ENCODE data around the gene ACAP1. TPM values are rescaled to one million over a fixed set of nuclear protein-coding genes. Genes with fewer than 3 reads are reported as not detected.

Gene ACAP1
- total and polyA plus RNA-seq, 9 of the 15 experiments (the other 6 are each of a cell fraction or from before 2014, with no cell fraction given) = 0.15 to 8.5 (median 2.4) TPM

DNA sequence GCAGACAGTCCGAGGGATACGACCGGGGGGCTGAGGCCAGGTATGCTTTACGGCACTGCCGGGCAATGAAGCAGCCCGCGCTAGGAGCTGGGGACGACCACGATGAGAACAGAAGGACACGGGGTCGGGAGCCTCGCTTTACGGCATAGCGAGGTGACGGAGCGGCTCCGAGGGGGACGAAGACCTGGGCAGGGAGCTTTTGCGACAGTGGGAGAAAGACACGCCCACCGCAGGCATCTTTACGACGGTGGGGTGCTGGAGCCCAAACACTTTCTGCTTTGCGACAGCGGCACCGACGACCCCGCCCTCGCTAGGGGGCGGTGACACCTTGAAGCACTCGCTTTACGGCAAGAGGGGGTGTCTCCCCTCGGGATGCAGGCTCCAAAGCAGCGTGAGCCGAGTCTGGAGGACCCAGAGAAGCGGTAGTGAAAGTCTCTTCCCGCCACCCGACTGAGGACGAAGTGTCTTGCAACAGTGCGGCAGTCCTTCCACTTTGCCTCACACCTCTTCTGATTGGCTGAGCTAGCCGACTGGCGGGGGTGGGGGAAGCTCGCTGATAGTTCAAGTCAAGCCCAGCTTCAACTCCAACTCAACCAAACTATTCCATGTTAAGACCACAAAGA is 6.8 kb upstream of the ACAP1 start (continued):
- peak; percentile 7; the same call in 1 of the 2 replicates for TF ChIP-seq ARID4B (CRISPR knock-in tag; IDR thresholded peaks at IDR 0.05)
- 0 out of 2 replicates have a peak, but pooled peaks have one; percentile 25 for TF ChIP-seq ZNF444 (CRISPR knock-in tag; IDR thresholded peaks at IDR 0.05)
- 0 out of 2 replicates have a peak, but pooled peaks have one; percentile 53 for TF ChIP-seq ATF7 (IDR thresholded peaks at IDR 0.05)
- no peak for TF ChIP-seq ZKSCAN3 (CRISPR knock-in tag; IDR thresholded peaks at IDR 0.05)
- TF ChIP-seq NFYB (IDR thresholded peaks at IDR 0.05; ENCODE audit: extremely low read depth, insufficient read length) = no peak
- TF ChIP-seq LARP7 (IDR thresholded peaks at IDR 0.05) = no peak
- TF ChIP-seq ZBTB11 (CRISPR knock-in tag; IDR thresholded peaks at IDR 0.05) = no peak
- peak; percentile 22 for TF ChIP-seq RBBP5 (IDR thresholded peaks at IDR 0.05; ENCODE audit: borderline replicate concordance, insufficient read depth, low read length, poor library complexity, severe bottlenecking)
- no peak for TF ChIP-seq ZNF140 (CRISPR knock-in tag; IDR thresholded peaks at IDR 0.05)
- no peak for TF ChIP-seq TAF9B (IDR thresholded peaks at IDR 0.05; ENCODE audit: partially characterized antibody)
- TF ChIP-seq CREB1 (IDR thresholded peaks at IDR 0.05) = peak; percentile 66
- TF ChIP-seq CREB1 (CRISPR knock-in tag; IDR thresholded peaks at IDR 0.05) = peak; percentile 74
- peak; percentile 51; the same call in 1 of the 2 replicates for TF ChIP-seq HCFC1 (IDR thresholded peaks at IDR 0.05; ENCODE audit: low read depth, low read length)
- 0 out of 4 replicates have a peak, but pooled peaks of 1 of the 2 experiments have one; percentile 13 for TF ChIP-seq RCOR1 (IDR thresholded peaks at IDR 0.05; ENCODE audit: borderline replicate concordance in 1 of 2, low read depth in 2 of 2, low read length in 2 of 2)
- no peak for TF ChIP-seq CBFA2T3 (IDR thresholded peaks at IDR 0.05)
- TF ChIP-seq PHB2 (IDR thresholded peaks at IDR 0.05; ENCODE audit: low read depth) = no peak
- TF ChIP-seq THRAP3 (IDR thresholded peaks at IDR 0.05; ENCODE audit: borderline replicate concordance) = no peak
- TF ChIP-seq FOXP1 (CRISPR knock-in tag; IDR thresholded peaks at IDR 0.05) = no peak
- peak; percentile 4 for TF ChIP-seq TBP (optimal IDR thresholded peaks at IDR 0.05; ENCODE audit: low read depth, low read length)
- TF ChIP-seq SUPT5H (IDR thresholded peaks at IDR 0.05) = peak; percentile 55
- TF ChIP-seq GABPB2 (CRISPR knock-in tag; conservative IDR thresholded peaks at IDR 0.05) = no peak
- TF ChIP-seq DACH1 (IDR thresholded peaks at IDR 0.05; ENCODE audit: partially characterized antibody) = no peak
- no peak for TF ChIP-seq ARNT (IDR thresholded peaks at IDR 0.05)
- TF ChIP-seq NBN (IDR thresholded peaks at IDR 0.05; ENCODE audit: low read depth) = no peak

Measured in K562 (cell line).